Measurements from ENCODE around the gene PLD1. TPM values are rescaled to one million over a fixed set of nuclear protein-coding genes. Genes with fewer than 3 reads are reported as not detected.

PLD1 gene
- total and polyA plus RNA-seq, 2 of the 8 experiments (the other 6 are each of a cell fraction or from before 2014, with no cell fraction given), result 1.2 to 2.6 TPM

DNA sequence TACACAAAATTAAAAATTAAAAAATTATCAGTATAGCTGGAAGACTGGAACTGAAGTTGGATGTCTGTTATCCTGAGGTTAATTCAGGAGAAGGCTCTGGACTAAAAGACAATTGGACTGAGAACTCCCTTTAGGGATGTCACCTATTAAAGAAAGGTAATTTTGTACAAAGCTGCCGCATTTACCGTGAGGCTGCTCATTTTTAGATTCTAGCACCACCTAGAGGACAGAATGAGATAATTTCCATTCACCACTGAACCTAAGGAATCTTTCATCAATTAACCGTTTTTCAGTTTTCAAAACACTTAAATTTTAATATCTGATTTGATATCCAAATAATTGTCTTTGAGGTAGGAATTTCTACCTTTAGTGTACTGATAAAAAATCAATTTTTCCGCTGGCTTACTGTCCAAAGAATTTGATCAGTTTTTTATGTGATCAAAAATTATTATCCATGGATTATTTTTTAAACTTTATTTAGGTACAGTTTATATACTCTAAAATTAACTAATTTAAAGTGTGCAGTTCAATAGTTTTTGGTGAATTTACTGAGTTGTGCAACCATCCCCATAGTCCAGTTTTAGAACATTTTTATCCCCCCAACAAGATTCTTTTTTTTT, 243.4 kb downstream of the PLD1 start:
- Histone ChIP-seq H2BK12ac (ENCODE audit: low read depth, low read length) (no peak overlapping the region), H4K5ac (ENCODE audit: insufficient read length, low read depth, low read length) (no peak overlapping the region), H3K56ac (replicated peaks; ENCODE audit: insufficient read length, low read depth, low read length) (no peak overlapping the region), H4K20me1 (replicated peaks in 1 of 2; ENCODE audit: control insufficient read depth in 1 of 2, insufficient read depth in 2 of 2, low read length in 2 of 2) (no peaks in the 10 kb centered on the region), H3K4me2 (ENCODE audit: insufficient read depth in 1 of 2, low read depth in 2 of 2, low read length in 2 of 2) (no peak overlapping the region), H4K91ac (replicated peaks; ENCODE audit: insufficient read length, low read length) (no peak overlapping the region), H3K4me1 (replicated peaks in 1 of 4; ENCODE audit: control insufficient read depth in 3 of 4, insufficient read depth in 4 of 4, low read length in 3 of 4) (no peaks in the 10 kb centered on the region), H3K14ac (ENCODE audit: insufficient read length) (no peak overlapping the region), H4K8ac (ENCODE audit: extremely low read depth, insufficient read depth, low read length) (no peak overlapping the region), H3K36me3 (ENCODE audit: control insufficient read depth in 2 of 4, insufficient read depth in 4 of 4, low read length in 3 of 4) (no peaks in the 10 kb centered on the region), H3K27ac (ENCODE audit: low read depth, low read length) (no peak overlapping the region), H3K4ac (replicated peaks; ENCODE audit: insufficient read length, low read depth, low read length) (no peak overlapping the region), H3K23me2 (ENCODE audit: low read depth, low read length) (no peaks in the 10 kb centered on the region), H2BK5ac (ENCODE audit: low read depth, low read length) (no peak overlapping the region), H2BK15ac (ENCODE audit: low read length) (no peak overlapping the region), H3K27me3 (replicated peaks in 1 of 4; ENCODE audit: control insufficient read depth in 3 of 4, extremely low read depth in 1 of 4, insufficient read depth in 3 of 4, low read length in 3 of 4) (peaks cover 0 to 1% (median 0%) of the 10 kb centered on the region in 4 experiments; a peak in 1 of 7 replicates), H2AK5ac (ENCODE audit: low read depth, low read length) (no peak overlapping the region), H3K4me3 (ENCODE audit: extremely low read depth in 1 of 4, insufficient read depth in 2 of 4, low read depth in 3 of 4, low read length in 4 of 4) (no peak overlapping the region), H3K23ac (ENCODE audit: insufficient read length) (no peak overlapping the region), H3K79me1 (ENCODE audit: low read depth, low read length) (no peaks in the 10 kb centered on the region), H3K79me2 (ENCODE audit: control insufficient read depth in 1 of 2, insufficient read depth in 2 of 2, low read length in 2 of 2) (no peaks in the 10 kb centered on the region), H3K9me3 (ENCODE audit: insufficient read depth in 2 of 2, low read depth in 1 of 2, low read length in 1 of 2) (no peaks in the 10 kb centered on the region), H2AFZ (ENCODE audit: low read length) (no peak overlapping the region), H3K9ac (replicated peaks in 1 of 4; ENCODE audit: extremely low read depth in 1 of 4, low read depth in 3 of 4, low read length in 3 of 4) (no peak overlapping the region), H3K18ac (ENCODE audit: extremely low read depth, low read length) (no peak overlapping the region), H2BK120ac (replicated peaks; ENCODE audit: low read depth, low read length) (no peak overlapping the region), H2BK20ac (ENCODE audit: low read length) (no peak overlapping the region)
- 22% methylated on average over 4 of the region's 4 CpGs; no CpG with 5 or more reads in 1 of the 2 experiments for WGBS, 2 experiments (ENCODE audit: extremely low coverage in 1 of 2, insufficient coverage in 1 of 2, insufficient read length in 1 of 2, insufficient replicate concordance in 2 of 2, low coverage in 1 of 2, low lambda C conversion rate in 2 of 2, missing lambda C conversion rate in 1 of 2)
- ChIA-PET CTCF (ENCODE audit: partially characterized antibody) (interaction anchor here (0.5 to 2.7 kb wide), 22 partner anchors 8 to 549 kb away, joined by 3 to 24 read pairs (median 4); no protein-coding TSS in a partner anchor), POLR2A (ENCODE audit: partially characterized antibody) (no interaction called here)
- FAIRE-seq (peak; percentile 28), DNase-seq (ENCODE audit: low read depth in 1 of 2, low spot score in 2 of 2) (no peak)
- TF ChIP-seq RFX5 (IDR thresholded peaks at IDR 0.05; ENCODE audit: borderline replicate concordance, low read depth, low read length), result no peak
- peak; percentile 91 to 92 for TF ChIP-seq RAD21 (IDR thresholded peaks at IDR 0.05 in 1 of 2, conservative IDR thresholded peaks at IDR 0.05 in 1 of 2; ENCODE audit: low read depth in 2 of 2, low read length in 2 of 2)
- TF ChIP-seq CBX5 (IDR thresholded peaks at IDR 0.05; ENCODE audit: low read depth, low read length), result no peak
- no peak for TF ChIP-seq TBP (IDR thresholded peaks at IDR 0.05; ENCODE audit: low read depth, low read length)
- no peak for TF ChIP-seq KDM1A (IDR thresholded peaks at IDR 0.05; ENCODE audit: borderline replicate concordance, low read length)
- peak in 2 of 3 experiments; percentile 60 to 71; a peak in 2 of 4 replicates for TF ChIP-seq CTCF (IDR thresholded peaks at IDR 0.05; ENCODE audit: control extremely low read depth in 1 of 3, insufficient read depth in 1 of 3, low read depth in 1 of 3, low read length in 3 of 3)
- TF ChIP-seq KDM4A (IDR thresholded peaks at IDR 0.05; ENCODE audit: low read depth, low read length, severe bottlenecking), result no peak
- TF ChIP-seq NANOG (IDR thresholded peaks at IDR 0.05; ENCODE audit: insufficient read depth, low read depth, low read length, poor library complexity, severe bottlenecking), result no peak
- no peak for TF ChIP-seq GABPA (IDR thresholded peaks at IDR 0.05; ENCODE audit: borderline replicate concordance, insufficient read depth, low read length)

Data from H1 (cell line).